Skeletal muscle tissue (tissue), 4 donors: Measurements from ENCODE around the gene ZNRF2. TPM values are rescaled to one million over a fixed set of nuclear protein-coding genes. Genes with fewer than 3 reads are reported as not detected.
"Not testable (repeated sequence)": the region's sequence is repeated elsewhere in the genome, so short reads cannot be mapped to it uniquely, and the experiment has no call there.

Source experiments
- H3K27ac ChIP-seq: one replicate; pipeline ENCODE4 v1.7.0; 2013; ENCODE audit warnings: mild to moderate bottlenecking, low read depth, low read length, inconsistent platforms
- H3K27me3 ChIP-seq, 3 donors: one replicate each; pipeline ENCODE4 v1.7.0; 2013; ENCODE audit warnings: low read length in 3 of 3; ENCODE audit not compliant: control insufficient read depth in 3 of 3, insufficient read depth in 3 of 3
- H3K36me3 ChIP-seq, 3 donors: one replicate each; pipeline ENCODE4 v1.7.0; 2013; ENCODE audit warnings: low read length in 3 of 3; ENCODE audit not compliant: control insufficient read depth in 3 of 3, insufficient read depth in 3 of 3
- H3K4me1 ChIP-seq, 3 donors: one replicate each; pipeline ENCODE4 v1.7.0; 2013; ENCODE audit warnings: low read length in 3 of 3, mild to moderate bottlenecking in 3 of 3; ENCODE audit not compliant: control insufficient read depth in 3 of 3, insufficient read depth in 3 of 3
- H3K4me3 ChIP-seq, 3 donors: one replicate each; pipeline ENCODE4 v1.7.0; 2013; ENCODE audit warnings: low read length in 3 of 3
- H3K9ac ChIP-seq, 3 donors: one replicate each; pipeline ENCODE4 v1.7.0; 2013; ENCODE audit warnings: low read length in 3 of 3, mild to moderate bottlenecking in 3 of 3, moderate library complexity in 2 of 3, low read depth in 1 of 3
- H3K9me3 ChIP-seq, 3 donors: one replicate each; pipeline ENCODE4 v1.7.0; 2013; ENCODE audit warnings: low read length in 3 of 3; ENCODE audit not compliant: control insufficient read depth in 3 of 3
- total RNA-seq: library from RNA; depleted of rRNA; stranded (reverse); fragments of >200 nt; gene quantifications from one replicate; pipeline ENCODE4 v1.2.3, GENCODE V29; 2014
- donor health status: Osteomylitis.

ZNRF2 gene
- total RNA-seq, 1 donor from 2014 or later = 10.4 TPM

- H3K4me3 ChIP-seq = no peak overlapping the region
- H3K9me3 ChIP-seq = no peaks in the 10 kb centered on the region
- no peak overlapping the region for H3K9ac ChIP-seq
- no peak overlapping the region for H3K27ac ChIP-seq
- no peaks in the 10 kb centered on the region for H3K36me3 ChIP-seq
- no peaks in the 10 kb centered on the region for H3K27me3 ChIP-seq
- H3K4me1 ChIP-seq = no peaks in the 10 kb centered on the region
Observed at GRCh38 chr7:30365621-30366020, 81.2 kb downstream of the ZNRF2 start.

- no peaks in the 10 kb centered on the region for H3K9me3 ChIP-seq
- H3K4me1 ChIP-seq = no peaks in the 10 kb centered on the region
- H3K27me3 ChIP-seq = no peaks in the 10 kb centered on the region
- no peak overlapping the region for H3K27ac ChIP-seq
- no peak overlapping the region for H3K4me3 ChIP-seq
- no peak overlapping the region for H3K9ac ChIP-seq
- peaks cover 0 to 4% (median 2%) of the 10 kb centered on the region in 3 donors for H3K36me3 ChIP-seq
Observed at GRCh38 chr7:30366606-30367005, 82.2 kb downstream of the ZNRF2 start.

- Histone ChIP-seq H3K36me3 (peaks cover 0 to 9% (median 7%) of the 10 kb centered on the region in 3 donors), H3K4me1 (no peaks in the 10 kb centered on the region), H3K27ac (no peak overlapping the region), H3K9me3 (no peaks in the 10 kb centered on the region), H3K27me3 (no peaks in the 10 kb centered on the region), H3K4me3 (no peak overlapping the region), H3K9ac (no peak overlapping the region)
Observed at GRCh38 chr7:30367561-30367960, 83.2 kb downstream of the ZNRF2 start.

DNA sequence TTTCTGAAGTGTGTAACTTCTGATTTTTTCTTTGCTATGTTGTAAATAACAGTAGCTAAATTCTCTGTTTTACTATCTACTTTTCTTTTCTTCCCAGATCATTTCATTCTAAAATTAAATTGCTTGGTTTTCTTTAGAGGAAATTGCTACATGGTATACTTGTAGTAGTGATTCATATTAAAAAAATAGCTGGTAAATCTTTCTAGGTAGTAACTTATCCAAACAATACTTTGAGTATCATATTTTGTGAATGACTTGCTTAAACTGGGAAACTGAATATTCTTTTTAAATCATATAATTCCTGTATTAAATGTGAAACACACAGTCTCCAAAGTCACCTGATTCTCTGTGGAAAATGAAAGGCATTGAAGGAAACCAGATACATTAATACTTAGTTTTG lies 85.5 kb downstream of the ZNRF2 start:
- Histone ChIP-seq H3K9ac (no peak overlapping the region), H3K9me3 (no peaks in the 10 kb centered on the region), H3K4me3 (no peak overlapping the region), H3K4me1 (no peaks in the 10 kb centered on the region), H3K27ac (no peak overlapping the region), H3K27me3 (no peaks in the 10 kb centered on the region), H3K36me3 (peaks cover 0 to 9% (median 7%) of the 10 kb centered on the region in 3 donors)

DNA sequence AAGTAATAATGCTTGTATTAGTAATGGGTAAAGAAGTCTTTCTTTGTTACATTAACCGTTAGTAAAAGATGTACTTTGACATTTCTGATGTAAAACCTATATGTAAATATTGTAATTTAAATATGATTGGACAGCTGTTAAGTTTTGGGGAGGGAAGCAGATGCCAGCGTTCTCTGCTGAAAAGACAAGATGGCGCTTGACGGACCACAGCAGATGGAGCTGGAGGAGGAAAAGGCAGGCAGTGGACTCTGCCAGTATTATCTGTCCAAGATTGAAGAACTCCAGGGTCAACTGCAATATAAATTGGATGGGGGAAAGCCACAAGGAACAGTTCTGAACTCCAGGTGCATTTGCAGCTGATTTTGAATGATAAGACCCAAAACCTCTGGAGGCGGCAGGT lies 86.9 kb downstream of the ZNRF2 start:
- no peaks in the 10 kb centered on the region for H3K4me1 ChIP-seq
- H3K9ac ChIP-seq = no peak overlapping the region
- peaks cover 0 to 9% (median 7%) of the 10 kb centered on the region in 3 donors for H3K36me3 ChIP-seq
- no peaks in the 10 kb centered on the region for H3K9me3 ChIP-seq
- H3K27me3 ChIP-seq = no peaks in the 10 kb centered on the region
- H3K4me3 ChIP-seq = no peak overlapping the region
- no peak overlapping the region for H3K27ac ChIP-seq

- Histone ChIP-seq H3K4me1 (no peaks in the 10 kb centered on the region), H3K27me3 (no peaks in the 10 kb centered on the region), H3K9ac (no peak overlapping the region), H3K27ac (no peak overlapping the region), H3K9me3 (no peaks in the 10 kb centered on the region), H3K36me3 (no peaks in the 10 kb centered on the region), H3K4me3 (no peak overlapping the region)
Observed at GRCh38 chr7:30378275-30378674, 93.9 kb downstream of the ZNRF2 start.

GRCh38 chr7:30379131-30379530 lies 94.7 kb downstream of the ZNRF2 start:
- Histone ChIP-seq H3K27me3 (no peaks in the 10 kb centered on the region), H3K27ac (no peak overlapping the region), H3K36me3 (no peaks in the 10 kb centered on the region), H3K4me3 (no peak overlapping the region), H3K9ac (no peak overlapping the region), H3K4me1 (no peaks in the 10 kb centered on the region), H3K9me3 (no peaks in the 10 kb centered on the region)

DNA sequence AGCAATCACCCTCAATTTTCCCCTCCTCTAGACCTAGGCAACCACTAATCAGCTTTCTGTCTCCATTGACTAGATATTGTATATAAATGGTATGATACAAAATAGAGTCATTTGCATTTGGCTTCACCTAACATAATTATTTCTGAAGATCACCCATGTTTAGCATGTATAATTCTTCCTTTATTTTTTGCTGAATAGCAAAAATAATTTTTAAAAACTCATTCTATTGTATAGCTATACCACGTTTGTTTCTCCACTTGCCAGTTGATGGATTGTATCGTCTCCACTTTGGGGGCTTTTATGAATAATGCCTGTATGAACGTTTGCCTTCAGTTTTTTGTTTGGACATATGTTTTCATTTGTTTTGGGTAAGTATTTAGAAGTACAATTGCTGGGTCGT lies 95.3 kb downstream of the ZNRF2 start:
- H3K27ac ChIP-seq = no peak overlapping the region

DNA sequence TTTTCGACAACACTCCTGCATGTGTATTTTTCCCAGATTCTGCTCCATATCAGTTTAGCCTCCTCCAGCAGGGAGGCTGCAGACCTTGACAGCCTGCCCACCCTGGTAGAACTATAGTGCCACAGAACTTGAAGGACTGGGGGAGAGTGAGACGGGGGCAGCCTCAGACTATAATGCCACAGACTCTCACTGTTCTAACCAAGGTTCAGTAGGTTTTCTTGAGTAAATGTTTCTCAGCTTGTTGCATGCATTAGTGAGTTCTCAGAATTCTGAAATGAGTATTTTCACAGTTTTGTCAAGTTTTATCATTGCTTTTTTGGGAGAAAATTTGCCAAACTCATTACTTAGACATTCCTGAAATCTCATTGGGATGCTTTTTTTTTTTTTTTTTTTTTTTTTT lies 95.9 kb downstream of the ZNRF2 start:
- no peaks in the 10 kb centered on the region for H3K36me3 ChIP-seq
- no peaks in the 10 kb centered on the region for H3K4me1 ChIP-seq
- H3K27me3 ChIP-seq = no peaks in the 10 kb centered on the region
- H3K4me3 ChIP-seq = no peak overlapping the region
- H3K9ac ChIP-seq = no peak overlapping the region
- no peak overlapping the region for H3K27ac ChIP-seq
- H3K9me3 ChIP-seq = no peaks in the 10 kb centered on the region

More for the DNA sequence above, 95.3 kb downstream of the ZNRF2 start:
- Histone ChIP-seq H3K9me3 (no peaks in the 10 kb centered on the region), H3K36me3 (no peaks in the 10 kb centered on the region), H3K4me3 (no peak overlapping the region), H3K9ac (no peak overlapping the region), H3K4me1 (no peaks in the 10 kb centered on the region), H3K27me3 (no peaks in the 10 kb centered on the region)

DNA sequence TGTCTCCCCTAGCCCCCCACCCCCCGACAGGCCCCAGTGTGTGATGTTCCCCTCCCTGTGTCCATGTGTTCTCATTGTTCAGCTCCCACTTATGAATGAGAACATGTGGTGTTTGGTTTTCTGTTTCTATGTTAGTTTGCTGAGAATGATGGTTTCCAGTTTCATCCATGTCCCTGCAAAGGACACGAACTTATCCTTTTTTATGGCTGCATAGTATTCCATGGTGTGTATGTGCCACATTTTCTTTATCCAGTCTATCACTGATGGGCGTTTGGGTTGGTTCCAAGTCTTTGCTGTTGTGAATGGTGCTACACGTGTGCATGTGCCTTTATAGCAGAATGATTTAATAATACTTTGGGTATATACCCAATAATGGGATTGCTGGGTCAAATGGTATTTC lies 96.4 kb downstream of the ZNRF2 start:
- not testable (repeated sequence) for H3K9me3 ChIP-seq, H3K9ac ChIP-seq, H3K36me3 ChIP-seq, H3K4me1 ChIP-seq, H3K4me3 ChIP-seq, H3K27me3 ChIP-seq, H3K27ac ChIP-seq

DNA sequence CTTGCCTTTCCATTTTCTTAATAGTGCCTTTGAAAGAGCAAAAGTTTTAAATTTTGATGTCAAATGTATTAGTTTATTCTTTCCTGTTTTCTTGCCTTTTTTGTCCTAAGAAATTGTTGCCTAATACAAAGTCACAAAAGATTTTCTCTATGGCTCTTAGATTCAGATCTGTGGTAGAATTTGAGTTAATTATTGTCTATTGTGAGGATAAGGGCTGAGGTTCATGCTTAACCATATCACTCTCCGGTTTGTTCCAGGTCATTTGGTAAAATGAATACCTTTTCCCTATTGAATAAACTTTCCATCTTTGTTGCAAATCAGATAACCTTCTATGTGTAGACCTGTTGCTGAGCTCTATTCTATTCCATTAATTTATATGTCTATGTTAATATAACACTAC lies 98.2 kb downstream of the ZNRF2 start:
- Histone ChIP-seq H3K36me3 (no peaks in the 10 kb centered on the region), H3K9ac (no peak overlapping the region), H3K27me3 (no peaks in the 10 kb centered on the region), H3K27ac (no peak overlapping the region), H3K9me3 (no peaks in the 10 kb centered on the region), H3K4me1 (no peaks in the 10 kb centered on the region), H3K4me3 (no peak overlapping the region)
